Measurements from ENCODE around the gene ANAPC2.

ANAPC2 gene

DNA sequence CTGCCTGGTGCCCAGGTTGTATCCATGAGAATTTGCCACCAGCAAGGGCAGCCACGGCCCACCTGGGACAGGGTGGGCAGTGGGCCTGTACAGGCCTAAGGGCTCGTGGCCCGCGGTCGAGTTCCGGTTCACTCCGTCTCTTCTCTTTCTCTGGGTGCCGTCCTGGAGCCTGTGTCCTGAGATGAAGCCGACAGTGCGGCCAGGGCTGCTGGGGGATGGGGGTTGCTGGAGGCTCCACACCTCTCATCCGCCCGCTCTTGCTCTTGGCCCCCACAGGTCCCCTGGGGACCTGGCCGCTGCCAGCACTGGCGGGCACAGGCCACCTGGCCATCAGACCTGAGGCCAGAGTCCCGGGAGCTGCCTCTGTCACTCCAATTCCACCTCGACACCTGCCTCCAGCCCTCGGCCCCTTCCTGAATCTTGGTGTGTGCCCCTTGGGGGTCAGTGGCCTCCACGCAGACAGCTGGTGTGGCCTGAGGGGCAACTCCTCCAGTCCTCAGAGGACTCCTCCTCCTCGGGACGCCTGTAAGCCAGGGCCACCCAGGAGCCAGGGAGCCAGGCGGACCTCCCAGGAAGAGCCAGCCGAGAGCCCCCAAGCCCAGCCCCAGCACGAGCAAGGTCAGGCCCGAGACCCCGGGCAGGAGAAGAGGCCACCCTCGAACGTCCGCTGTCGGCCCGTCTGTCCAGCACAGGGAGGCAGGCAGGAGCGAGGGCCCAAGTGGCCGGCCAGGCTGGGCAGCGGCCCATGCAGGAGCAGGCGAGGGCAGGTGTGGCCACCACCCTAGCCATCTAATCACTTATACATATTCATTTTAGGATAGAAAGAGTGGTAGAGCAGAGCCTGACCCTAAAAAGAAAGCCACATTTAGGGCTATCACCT, 23.8 kb downstream of the ANAPC2 start:
- Histone ChIP-seq H3K36me3 (peaks cover 21% of the 10 kb centered on the region; the same call in 1 of the 2 replicates), H4K20me1 (peaks cover 48% of the 10 kb centered on the region), H3K27ac (0 out of 2 replicates have a peak overlapping the region, but pooled peaks have one; percentile 13), H3K27me3 (peaks cover 12% of the 10 kb centered on the region; the same call in 1 of the 2 replicates), H3K4me2 (peak overlapping the region; percentile 34; the same call in 1 of the 2 replicates), H3K4me1 (peaks cover 52% of the 10 kb centered on the region), H3K9me3 (no peaks in the 10 kb centered on the region), H3K9ac (no peak overlapping the region), H3K4me3 (no peak overlapping the region)
- TF ChIP-seq Cebpa-rat (IDR thresholded peaks at IDR 0.05): no peak

DNA sequence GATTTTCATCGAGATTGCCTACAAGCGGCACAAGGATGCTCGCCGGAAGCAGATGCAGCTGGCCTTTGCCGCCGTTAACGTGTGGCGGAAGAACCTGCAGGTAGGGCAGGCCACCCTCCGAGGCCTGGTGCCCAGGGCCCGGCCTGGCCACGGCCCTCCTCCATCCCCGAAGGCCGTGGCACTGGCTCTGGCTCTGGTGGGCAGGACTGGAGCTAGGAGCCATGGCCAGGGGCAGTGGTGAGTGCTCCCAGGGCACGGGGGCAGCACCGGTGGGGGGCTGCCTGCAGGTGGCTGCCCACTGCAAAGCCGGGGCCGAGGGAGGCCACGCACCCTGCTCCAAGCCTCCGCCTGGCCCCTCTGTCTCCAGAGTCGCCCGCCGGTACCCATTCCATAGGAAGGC, 24.6 kb downstream of the ANAPC2 start:
- peaks cover 58% of the 10 kb centered on the region for H3K4me1 ChIP-seq
- peaks cover 21% of the 10 kb centered on the region; the same call in 1 of the 2 replicates for H3K36me3 ChIP-seq
- H3K4me3 ChIP-seq: no peak overlapping the region
- H4K20me1 ChIP-seq: peaks cover 56% of the 10 kb centered on the region
- no peak for TF ChIP-seq Cebpa-rat (IDR thresholded peaks at IDR 0.05)
- H3K27me3 ChIP-seq: peaks cover 12% of the 10 kb centered on the region; the same call in 1 of the 2 replicates
- H3K4me2 ChIP-seq: no peak overlapping the region
- H3K9me3 ChIP-seq: no peaks in the 10 kb centered on the region
- H3K9ac ChIP-seq: no peak overlapping the region
- H3K27ac ChIP-seq: no peak overlapping the region

DNA sequence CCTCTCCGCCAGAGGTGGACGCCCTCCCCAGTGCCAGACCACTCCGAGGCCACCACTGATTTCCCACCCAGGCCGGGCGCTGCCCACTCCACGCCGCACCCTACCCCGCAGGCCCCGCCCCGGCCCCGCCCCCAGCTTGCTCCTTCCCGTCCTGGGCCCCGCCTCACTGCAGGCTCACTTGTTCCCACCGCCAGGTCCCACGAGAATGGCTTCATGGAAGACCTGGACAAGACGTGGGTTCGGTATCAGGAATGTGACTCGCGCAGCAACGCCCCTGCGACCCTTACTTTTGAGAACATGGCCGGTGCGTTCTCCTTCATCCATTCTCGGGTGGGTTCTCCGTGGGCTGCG, 25.0 kb downstream of the ANAPC2 start:
- Histone ChIP-seq H3K4me2 (no peak overlapping the region), H3K9ac (no peak overlapping the region), H3K9me3 (no peaks in the 10 kb centered on the region), H3K27me3 (peaks cover 12% of the 10 kb centered on the region; the same call in 1 of the 2 replicates), H3K4me1 (peaks cover 62% of the 10 kb centered on the region), H3K36me3 (peaks cover 21% of the 10 kb centered on the region; the same call in 1 of the 2 replicates), H4K20me1 (peaks cover 59% of the 10 kb centered on the region), H3K27ac (no peak overlapping the region), H3K4me3 (no peak overlapping the region)
- TF ChIP-seq Cebpa-rat (IDR thresholded peaks at IDR 0.05): no peak

DNA sequence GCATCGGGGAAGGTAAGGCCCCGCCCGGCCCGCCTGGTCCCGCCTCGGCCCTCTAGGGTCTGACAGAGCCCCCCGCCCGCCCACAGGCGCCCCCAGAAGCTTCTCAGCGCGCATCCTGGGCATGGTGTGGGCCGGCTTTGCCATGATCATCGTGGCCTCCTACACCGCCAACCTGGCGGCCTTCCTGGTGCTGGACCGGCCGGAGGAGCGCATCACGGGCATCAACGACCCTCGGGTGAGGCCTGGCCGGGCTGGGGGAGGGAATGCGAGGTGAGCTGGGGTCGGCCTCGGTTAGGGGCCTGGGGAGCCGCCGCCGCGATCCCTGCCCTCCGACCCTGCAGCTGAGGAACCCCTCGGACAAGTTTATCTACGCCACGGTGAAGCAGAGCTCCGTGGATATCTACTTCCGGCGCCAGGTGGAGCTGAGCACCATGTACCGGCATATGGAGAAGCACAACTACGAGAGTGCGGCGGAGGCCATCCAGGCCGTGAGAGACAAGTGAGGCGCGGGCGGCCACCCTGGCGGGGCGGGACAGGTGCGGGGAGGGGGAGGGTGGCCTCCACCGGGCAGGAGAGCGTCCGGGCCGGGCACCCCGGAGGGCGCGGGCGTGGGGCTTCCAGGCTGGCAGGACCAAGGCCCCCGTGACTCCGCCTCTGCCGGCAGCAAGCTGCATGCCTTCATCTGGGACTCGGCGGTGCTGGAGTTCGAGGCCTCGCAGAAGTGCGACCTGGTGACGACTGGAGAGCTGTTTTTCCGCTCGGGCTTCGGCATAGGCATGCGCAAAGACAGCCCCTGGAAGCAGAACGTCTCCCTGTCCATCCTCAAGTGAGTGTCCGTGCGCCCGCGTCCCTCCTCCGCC, 25.6 kb downstream of the ANAPC2 start:
- Histone ChIP-seq H3K27me3 (peaks cover 12% of the 10 kb centered on the region; the same call in 1 of the 2 replicates), H3K4me2 (no peak overlapping the region)
- TF ChIP-seq Cebpa-rat (IDR thresholded peaks at IDR 0.05): no peak

DNA sequence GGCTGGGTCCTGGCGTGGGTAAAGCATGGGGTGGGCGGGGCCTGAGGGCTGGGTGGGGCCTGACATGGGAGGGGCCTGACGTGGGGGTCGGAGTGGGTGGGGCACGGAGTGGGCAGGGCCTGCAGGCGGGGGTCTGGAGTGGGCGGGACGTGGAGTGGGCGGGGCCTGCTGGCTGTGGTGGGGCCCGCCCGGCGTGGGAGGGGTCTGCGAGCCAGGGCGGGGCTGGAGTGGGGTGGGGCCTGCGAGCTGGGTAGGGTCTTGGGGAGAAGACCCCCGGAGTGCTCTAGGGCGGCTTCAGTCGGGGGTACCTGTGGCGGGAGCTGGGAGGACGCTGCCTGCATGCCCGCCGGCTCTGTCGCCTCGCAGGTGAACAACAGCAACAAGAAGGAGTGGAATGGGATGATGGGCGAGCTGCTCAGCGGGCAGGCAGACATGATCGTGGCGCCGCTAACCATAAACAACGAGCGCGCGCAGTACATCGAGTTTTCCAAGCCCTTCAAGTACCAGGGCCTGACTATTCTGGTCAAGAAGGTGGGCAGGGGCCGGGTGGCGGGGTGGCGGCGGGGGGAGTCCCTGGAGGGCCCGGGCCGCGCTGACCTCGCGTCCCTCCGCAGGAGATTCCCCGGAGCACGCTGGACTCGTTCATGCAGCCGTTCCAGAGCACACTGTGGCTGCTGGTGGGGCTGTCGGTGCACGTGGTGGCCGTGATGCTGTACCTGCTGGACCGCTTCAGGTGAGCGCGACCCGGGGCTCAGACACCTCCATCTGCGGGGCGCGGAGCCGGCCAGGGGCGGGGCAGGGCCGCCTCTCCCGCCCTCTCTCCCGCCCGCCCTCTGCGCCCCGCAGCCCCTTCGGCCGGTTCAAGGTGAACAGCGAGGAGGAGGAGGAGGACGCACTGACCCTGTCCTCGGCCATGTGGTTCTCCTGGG, 26.5 kb downstream of the ANAPC2 start:
- Histone ChIP-seq H3K27ac (no peak overlapping the region), H3K9me3 (no peaks in the 10 kb centered on the region), H4K20me1 (peaks cover 46% of the 10 kb centered on the region)

More for the DNA sequence above, 25.6 kb downstream of the ANAPC2 start:
- Histone ChIP-seq H3K9ac (no peak overlapping the region), H3K9me3 (no peaks in the 10 kb centered on the region), H3K36me3 (peaks cover 21% of the 10 kb centered on the region; the same call in 1 of the 2 replicates), H3K4me1 (peaks cover 64% of the 10 kb centered on the region), H4K20me1 (peaks cover 55% of the 10 kb centered on the region), H3K4me3 (no peak overlapping the region), H3K27ac (no peak overlapping the region)

DNA sequence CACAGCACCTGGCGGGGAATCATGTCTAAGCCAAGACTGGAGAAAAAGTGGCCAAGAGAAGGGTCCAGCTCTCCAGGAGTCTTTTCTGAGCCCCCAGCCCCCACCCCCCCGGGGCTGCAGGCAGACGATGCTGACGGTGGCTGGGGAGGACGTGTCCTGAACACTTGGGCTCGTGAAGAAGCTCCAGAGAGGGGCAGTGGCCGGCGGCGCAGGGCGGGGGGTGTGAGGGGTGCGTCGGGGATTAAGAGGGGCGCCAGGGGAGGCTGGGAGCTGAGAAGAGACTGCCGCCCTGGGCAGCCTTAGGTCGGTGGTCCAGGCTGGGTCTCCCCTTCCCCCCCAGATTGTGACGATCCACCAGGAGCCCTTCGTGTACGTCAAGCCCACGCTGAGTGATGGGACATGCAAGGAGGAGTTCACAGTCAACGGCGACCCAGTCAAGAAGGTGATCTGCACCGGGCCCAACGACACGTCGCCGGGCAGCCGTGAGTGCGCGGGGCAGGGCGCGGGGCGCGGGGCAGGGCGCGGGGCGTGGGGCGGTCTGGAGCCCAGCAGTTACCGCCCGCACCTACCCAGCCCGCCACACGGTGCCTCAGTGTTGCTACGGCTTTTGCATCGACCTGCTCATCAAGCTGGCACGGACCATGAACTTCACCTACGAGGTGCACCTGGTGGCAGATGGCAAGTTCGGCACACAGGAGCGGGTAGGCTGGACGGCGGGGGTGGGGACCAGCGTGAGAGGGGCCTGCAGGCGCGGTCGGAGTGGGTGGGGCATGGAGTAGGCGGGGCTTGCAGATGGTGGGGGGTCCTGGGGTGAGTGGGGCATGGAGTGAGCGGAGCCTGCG, 27.4 kb downstream of the ANAPC2 start:
- Histone ChIP-seq H3K4me1 (peaks cover 54% of the 10 kb centered on the region), H3K27me3 (no peaks in the 10 kb centered on the region), H3K4me2 (no peak overlapping the region), H3K4me3 (no peak overlapping the region), H3K27ac (no peak overlapping the region), H3K9ac (no peak overlapping the region), H3K36me3 (peaks cover 21% of the 10 kb centered on the region; the same call in 1 of the 2 replicates), H4K20me1 (peaks cover 37% of the 10 kb centered on the region), H3K9me3 (no peaks in the 10 kb centered on the region)
- no peak for TF ChIP-seq Cebpa-rat (IDR thresholded peaks at IDR 0.05)

More for the DNA sequence above, 26.5 kb downstream of the ANAPC2 start:
- peaks cover 63% of the 10 kb centered on the region for H3K4me1 ChIP-seq
- H3K27me3 ChIP-seq: peaks cover 5% of the 10 kb centered on the region; the same call in 1 of the 2 replicates
- H3K9ac ChIP-seq: no peak overlapping the region
- H3K4me3 ChIP-seq: no peak overlapping the region
- no peak for TF ChIP-seq Cebpa-rat (IDR thresholded peaks at IDR 0.05)
- H3K36me3 ChIP-seq: peaks cover 21% of the 10 kb centered on the region; the same call in 1 of the 2 replicates
- H3K4me2 ChIP-seq: no peak overlapping the region

DNA sequence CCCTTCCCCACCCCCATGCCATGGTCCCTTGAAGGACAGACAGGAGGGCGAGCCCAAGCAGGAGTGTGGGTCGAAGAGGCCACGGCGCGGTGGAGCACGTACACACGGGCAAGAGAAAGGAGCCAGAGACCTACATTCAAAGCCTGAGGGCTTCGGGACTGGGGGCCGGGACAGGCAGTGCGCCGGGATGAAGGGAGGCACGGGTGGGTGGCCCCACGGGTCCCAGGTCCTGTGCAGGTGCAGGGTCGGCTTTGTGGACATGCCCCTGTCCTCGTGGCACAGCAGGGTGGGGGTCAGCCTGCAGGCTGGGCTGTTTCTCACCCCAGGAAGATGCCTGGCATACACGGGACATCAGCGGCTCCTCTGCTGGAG, 28.3 kb downstream of the ANAPC2 start:
- Histone ChIP-seq H3K27me3 (no peaks in the 10 kb centered on the region), H3K36me3 (peaks cover 15% of the 10 kb centered on the region; the same call in 1 of the 2 replicates), H3K9ac (no peak overlapping the region), H3K9me3 (no peaks in the 10 kb centered on the region), H3K4me2 (peak overlapping the region; percentile 96), H3K4me1 (peaks cover 45% of the 10 kb centered on the region), H4K20me1 (peaks cover 28% of the 10 kb centered on the region), H3K27ac (no peak overlapping the region), H3K4me3 (no peak overlapping the region)
- no peak for TF ChIP-seq Cebpa-rat (IDR thresholded peaks at IDR 0.05)

All from BLaER1 (cell line).